ENCODE results near the gene MAPK8. TPM values are rescaled to one million over a fixed set of nuclear protein-coding genes. Genes with fewer than 3 reads are reported as not detected.
"Not testable (repeated sequence)": the region's sequence is repeated elsewhere in the genome, so short reads cannot be mapped to it uniquely, and the experiment has no call there.

MAPK8 gene
- polyA plus RNA-seq, 2 of the 4 experiments (the other 2 are of a cell fraction): 29.6 to 71.4 TPM

DNA sequence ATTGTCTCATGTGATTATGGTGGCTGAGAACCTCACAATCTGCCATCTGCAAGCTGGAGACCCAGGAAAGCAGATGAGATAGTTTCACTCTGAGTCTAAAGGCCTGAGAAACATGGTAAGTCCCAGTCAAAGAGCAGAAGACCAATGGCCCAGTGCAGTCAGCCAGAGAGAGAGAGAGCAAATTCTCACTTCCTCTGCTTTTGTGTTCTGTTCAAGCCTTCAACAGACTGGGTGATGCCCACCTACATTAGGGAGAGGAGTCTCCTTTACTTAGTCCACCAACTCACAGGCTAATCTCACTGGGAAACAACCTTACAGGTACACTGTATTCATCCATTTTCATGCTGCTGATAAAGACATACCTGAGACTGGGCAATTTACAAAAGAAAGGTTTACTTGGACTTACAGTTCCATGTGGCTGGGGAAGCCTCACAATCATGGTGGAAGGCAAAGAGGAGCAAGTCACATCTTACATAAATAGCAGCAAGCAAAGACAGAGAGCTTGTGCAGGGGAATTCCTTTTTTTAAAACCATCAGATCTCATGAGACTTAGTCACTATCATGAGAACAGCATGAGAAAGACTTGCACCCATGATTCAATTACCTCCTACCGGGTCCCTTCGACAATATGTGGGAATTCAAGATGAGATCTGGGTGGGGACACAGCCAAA lies 27.3 kb upstream of the MAPK8 start:
- TF ChIP-seq NR3C1 (IDR thresholded peaks at IDR 0.05): no peak
- POLR2A ChIA-PET: no interaction called here

DNA sequence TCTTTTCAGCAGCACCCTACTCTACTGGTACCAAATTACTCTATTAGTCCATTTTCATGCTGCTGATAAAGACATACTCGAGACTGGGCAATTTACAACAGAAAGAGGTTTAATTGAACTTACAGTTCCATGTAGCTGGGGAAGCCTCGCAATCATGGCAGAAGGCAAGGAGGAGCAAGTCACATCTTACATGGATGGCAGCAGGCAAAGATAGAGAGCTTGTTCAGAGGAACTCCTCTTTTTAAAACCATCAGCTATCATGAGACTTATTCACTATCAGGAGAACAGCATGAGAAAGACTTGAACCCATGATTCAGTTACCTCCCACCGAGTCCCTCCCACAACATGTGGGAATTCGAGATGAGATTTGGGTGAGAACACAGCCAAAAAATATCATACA lies 24.8 kb upstream of the MAPK8 start:
- ATAC-seq; POLR2A ChIA-PET; FAIRE-seq; DNase-seq (ENCODE audit: low read depth in 1 of 2, low spot score in 1 of 2); H3K27ac ChIP-seq; H3K4me3 ChIP-seq; H3K4me1 ChIP-seq; H3K4me2 ChIP-seq: not testable (repeated sequence)
- peaks cover 17% of the 10 kb centered on the region for H3K9me3 ChIP-seq
- CTCF ChIA-PET: interaction anchor here (1.3 kb wide), 1 partner anchor 11 kb away, joined by 3 read pairs; no protein-coding TSS in a partner anchor
- WGBS (ENCODE audit: missing lambda C conversion rate): 1% methylated on average over 4 of the region's 4 CpGs

More for the DNA sequence above, 27.3 kb upstream of the MAPK8 start:
- peaks cover 10% of the 10 kb centered on the region for H3K9me3 ChIP-seq
- H3K27ac ChIP-seq: no peak overlapping the region
- FAIRE-seq: no peak
- CTCF ChIA-PET: interaction anchor here (0.8 to 0.9 kb wide), 2 partner anchors 10 to 23 kb away, joined by 3 read pairs; no protein-coding TSS in a partner anchor
- no peak for DNase-seq (ENCODE audit: low read depth in 1 of 2, low spot score in 1 of 2)
- H3K4me1 ChIP-seq: no peaks in the 10 kb centered on the region
- H3K4me2 ChIP-seq: no peak overlapping the region
- ATAC-seq: no peak
- WGBS (ENCODE audit: missing lambda C conversion rate): 5% methylated on average over 2 of the region's 2 CpGs
- H3K4me3 ChIP-seq: no peak overlapping the region

DNA sequence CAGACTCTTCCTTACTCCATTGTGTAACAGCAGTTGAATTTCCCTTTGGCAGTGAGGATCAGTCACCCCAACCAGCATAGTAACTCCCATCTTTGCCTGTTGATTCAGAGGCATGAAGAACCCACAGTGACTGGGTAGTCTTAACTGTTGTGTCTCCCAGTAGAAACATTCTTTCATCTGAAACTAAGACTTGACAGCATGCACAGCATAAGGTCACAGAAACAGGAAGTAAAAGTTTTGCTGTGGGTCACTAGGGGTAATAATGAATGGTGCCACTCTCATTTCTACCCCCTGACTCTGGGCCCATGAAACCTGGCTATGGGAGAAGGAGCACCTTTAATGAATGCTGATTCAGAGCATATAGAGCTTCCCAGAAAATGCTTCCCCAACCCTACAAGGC lies 23.6 kb upstream of the MAPK8 start:
- Histone ChIP-seq H3K27ac (no peak overlapping the region), H3K4me1 (no peaks in the 10 kb centered on the region), H3K9me3 (peaks cover 17% of the 10 kb centered on the region), H3K4me3 (no peak overlapping the region), H3K4me2 (no peak overlapping the region)
- POLR2A ChIA-PET: no interaction called here
- CTCF ChIA-PET: interaction anchor here (1.3 kb wide), 1 partner anchor 12 kb away, joined by 3 read pairs; no protein-coding TSS in a partner anchor
- FAIRE-seq (no peak), ATAC-seq (no peak), DNase-seq (ENCODE audit: low read depth in 1 of 2, low spot score in 1 of 2) (no peak)
- TF ChIP-seq CHD4 (IDR thresholded peaks at IDR 0.05; ENCODE audit: borderline replicate concordance) (no peak), RFX5 (IDR thresholded peaks at IDR 0.05) (no peak), RNF2 (IDR thresholded peaks at IDR 0.05; ENCODE audit: borderline replicate concordance, low read depth) (no peak), NPAS2 (CRISPR knock-in tag; IDR thresholded peaks at IDR 0.05; ENCODE audit: borderline replicate concordance) (no peak), SREBF2 (IDR thresholded peaks at IDR 0.05) (no peak), GATA3 (IDR thresholded peaks at IDR 0.05; ENCODE audit: borderline replicate concordance) (no peak), JUNB (IDR thresholded peaks at IDR 0.05) (no peak), RCOR1 (IDR thresholded peaks at IDR 0.05; ENCODE audit: low read depth, low read length) (no peak), MYC (IDR thresholded peaks at IDR 0.05; ENCODE audit: borderline replicate concordance, low read length) (no peak), JUN (IDR thresholded peaks at IDR 0.05) (no peak)
- TF ChIP-seq, protein P1, sequence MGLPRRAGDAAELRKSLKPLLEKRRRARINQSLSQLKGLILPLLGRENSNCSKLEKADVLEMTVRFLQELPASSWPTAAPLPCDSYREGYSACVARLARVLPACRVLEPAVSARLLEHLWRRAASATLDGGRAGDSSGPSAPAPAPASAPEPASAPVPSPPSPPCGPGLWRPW (IDR thresholded peaks at IDR 0.05): no peak
- TF ChIP-seq, protein P2, sequence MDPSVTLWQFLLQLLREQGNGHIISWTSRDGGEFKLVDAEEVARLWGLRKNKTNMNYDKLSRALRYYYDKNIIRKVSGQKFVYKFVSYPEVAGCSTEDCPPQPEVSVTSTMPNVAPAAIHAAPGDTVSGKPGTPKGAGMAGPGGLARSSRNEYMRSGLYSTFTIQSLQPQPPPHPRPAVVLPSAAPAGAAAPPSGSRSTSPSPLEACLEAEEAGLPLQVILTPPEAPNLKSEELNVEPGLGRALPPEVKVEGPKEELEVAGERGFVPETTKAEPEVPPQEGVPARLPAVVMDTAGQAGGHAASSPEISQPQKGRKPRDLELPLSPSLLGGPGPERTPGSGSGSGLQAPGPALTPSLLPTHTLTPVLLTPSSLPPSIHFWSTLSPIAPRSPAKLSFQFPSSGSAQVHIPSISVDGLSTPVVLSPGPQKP (IDR thresholded peaks at IDR 0.05; ENCODE audit: low read depth, low read length): no peak

DNA sequence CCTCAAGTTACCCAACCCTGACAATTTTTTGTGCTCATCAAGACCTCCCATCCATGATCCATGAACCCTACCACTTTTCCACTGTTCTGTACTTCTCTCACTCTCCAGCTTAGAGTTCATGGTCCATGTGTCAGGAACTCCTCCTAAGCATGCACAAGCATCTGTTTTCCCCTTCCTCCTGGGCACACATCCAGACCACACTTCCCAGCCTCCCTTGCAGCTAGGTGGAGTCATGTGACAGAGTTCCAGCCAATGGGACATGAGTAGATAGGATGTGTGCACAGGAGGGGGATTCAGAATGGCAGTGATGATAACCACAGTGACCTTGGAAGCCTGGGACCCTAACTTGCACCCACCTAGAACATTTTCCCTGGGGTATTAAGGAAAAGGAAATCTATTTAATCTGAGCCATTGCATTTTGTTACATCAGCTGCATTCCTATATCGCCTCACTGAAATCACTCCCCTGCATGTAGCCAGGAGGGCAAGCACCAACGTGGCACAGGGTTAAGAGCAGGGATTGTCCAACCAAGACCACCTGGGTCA lies 22.4 kb upstream of the MAPK8 start:
- no peak overlapping the region for H3K27ac ChIP-seq
- no peak overlapping the region for H3K4me3 ChIP-seq
- H3K9me3 ChIP-seq: peaks cover 17% of the 10 kb centered on the region
- no peak for TF ChIP-seq HOXB13 (CRISPR knock-in tag; IDR thresholded peaks at IDR 0.05; ENCODE audit: low read depth)
- TF ChIP-seq, protein P2 (IDR thresholded peaks at IDR 0.05; ENCODE audit: low read depth, low read length): no peak
- no peak for TF ChIP-seq EHMT2 (IDR thresholded peaks at IDR 0.05; ENCODE audit: low read depth)
- no peak for TF ChIP-seq EHF (CRISPR knock-in tag; IDR thresholded peaks at IDR 0.05)
- TF ChIP-seq, protein P3, sequence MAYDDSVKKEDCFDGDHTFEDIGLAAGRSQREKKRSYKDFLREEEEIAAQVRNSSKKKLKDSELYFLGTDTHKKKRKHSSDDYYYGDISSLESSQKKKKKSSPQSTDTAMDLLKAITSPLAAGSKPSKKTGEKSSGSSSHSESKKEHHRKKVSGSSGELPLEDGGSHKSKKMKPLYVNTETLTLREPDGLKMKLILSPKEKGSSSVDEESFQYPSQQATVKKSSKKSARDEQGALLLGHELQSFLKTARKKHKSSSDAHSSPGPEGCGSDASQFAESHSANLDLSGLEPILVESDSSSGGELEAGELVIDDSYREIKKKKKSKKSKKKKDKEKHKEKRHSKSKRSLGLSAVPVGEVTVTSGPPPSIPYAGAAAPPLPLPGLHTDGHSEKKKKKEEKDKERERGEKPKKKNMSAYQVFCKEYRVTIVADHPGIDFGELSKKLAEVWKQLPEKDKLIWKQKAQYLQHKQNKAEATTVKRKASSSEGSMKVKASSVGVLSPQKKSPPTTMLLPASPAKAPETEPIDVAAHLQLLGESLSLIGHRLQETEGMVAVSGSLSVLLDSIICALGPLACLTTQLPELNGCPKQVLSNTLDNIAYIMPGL (CRISPR knock-in tag; IDR thresholded peaks at IDR 0.05; ENCODE audit: borderline replicate concordance): no peak
- no peak for TF ChIP-seq EP300 (IDR thresholded peaks at IDR 0.05)
- TF ChIP-seq GATA3 (IDR thresholded peaks at IDR 0.05; ENCODE audit: borderline replicate concordance): no peak
- TF ChIP-seq BHLHE40 (IDR thresholded peaks at IDR 0.05; ENCODE audit: low read depth, low read length): no peak
- TF ChIP-seq CBX8 (IDR thresholded peaks at IDR 0.05): no peak
- FAIRE-seq: no peak
- DNase-seq (ENCODE audit: low read depth in 1 of 2, low spot score in 1 of 2): no peak
- ATAC-seq: no peak
- ChIA-PET POLR2A (no interaction called here), CTCF (no interaction called here)
- 53% methylated on average over 2 of the region's 2 CpGs for WGBS (ENCODE audit: missing lambda C conversion rate)
- no peak overlapping the region for H3K4me2 ChIP-seq
- H3K4me1 ChIP-seq: no peaks in the 10 kb centered on the region

Data from A549 (cell line).